Loucy (cell line): ENCODE measurements around the gene KCNJ11.

Experiments used
- H2AFZ ChIP-seq: fragments of 200-600 bp; sonication (generic); 2 replicates; pipeline ENCODE4 v1.6.0; 2016; ENCODE audit warnings: antibody characterized with exemption, mild to moderate bottlenecking, low read length, moderate library complexity
- H3F3A ChIP-seq: fragments of 200-600 bp; 2 replicates; pipeline ENCODE4 v1.6.0; 2016; ENCODE audit warnings: antibody characterized with exemption, low read depth, mild to moderate bottlenecking
- H3K27me3 ChIP-seq: fragments of 200-600 bp; sonication (generic); 2 replicates; pipeline ENCODE4 v1.6.1; 2014; ENCODE audit warnings: low read length, mild to moderate bottlenecking; ENCODE audit not compliant: insufficient read depth, poor library complexity, severe bottlenecking
- H3K36me3 ChIP-seq: fragments of 200-600 bp; sonication (generic); 2 replicates; pipeline ENCODE4 v1.6.1; 2016; ENCODE audit warnings: low read length; ENCODE audit not compliant: insufficient read depth
- H3K4me1 ChIP-seq: fragments of 200-600 bp; sonication (generic); 2 replicates; pipeline ENCODE4 v1.5.1; 2014; ENCODE audit warnings: low read length, mild to moderate bottlenecking; ENCODE audit not compliant: insufficient read depth, poor library complexity, severe bottlenecking
- H3K4me2 ChIP-seq: fragments of 200-600 bp; sonication (generic); 2 replicates; pipeline ENCODE4 v1.6.0; 2014; ENCODE audit warnings: antibody characterized with exemption, low read length, low read depth, mild to moderate bottlenecking; ENCODE audit not compliant: poor library complexity, severe bottlenecking
- H3K4me3 ChIP-seq: fragments of 200-600 bp; sonication (generic); 2 replicates; pipeline ENCODE4 v1.5.1; 2014; ENCODE audit warnings: low read length, mild to moderate bottlenecking, mixed read lengths; ENCODE audit not compliant: poor library complexity, severe bottlenecking
- H3K79me2 ChIP-seq: fragments of 200-600 bp; sonication (generic); 2 replicates; pipeline ENCODE4 v1.6.1; 2014; ENCODE audit warnings: low read length; ENCODE audit not compliant: insufficient read depth
- H3K9ac ChIP-seq: fragments of 200-600 bp; sonication (generic); 2 replicates; pipeline ENCODE4 v1.6.0; 2014; ENCODE audit warnings: mild to moderate bottlenecking, low read depth, low read length, moderate library complexity; ENCODE audit not compliant: poor library complexity, severe bottlenecking
- H3K9me2 ChIP-seq: fragments of 200-600 bp; sonication (generic); replicated peaks from 2 replicates; pipeline ENCODE4 v1.6.1; 2016; ENCODE audit warnings: low read depth, low read length, mixed read lengths
- H3K9me3 ChIP-seq: fragments of 200-600 bp; sonication (generic); 2 replicates; pipeline ENCODE4 v1.6.1; 2014; ENCODE audit warnings: mild to moderate bottlenecking, antibody characterized with exemption, low read length, low read depth; ENCODE audit not compliant: insufficient read depth
- H4K20me1 ChIP-seq: fragments of 200-600 bp; sonication (generic); 2 replicates; pipeline ENCODE4 v1.6.0; 2014; ENCODE audit warnings: antibody characterized with exemption, low read length, mild to moderate bottlenecking; ENCODE audit not compliant: insufficient read depth, poor library complexity, severe bottlenecking
- EZH2phosphoT487 ChIP-seq: fragments of 200-600 bp; IDR thresholded peaks from 2 replicates; pipeline ENCODE4 v1.6.1; 2018; ENCODE audit warnings: antibody characterized with exemption, mild to moderate bottlenecking, moderate library complexity, borderline replicate concordance
- TF ChIP-seq, protein P1 (sequence below): fragments of 200-600 bp; sonication (generic); conservative IDR thresholded peaks from 2 replicates; pipeline ENCODE4 v1.5.1; 2014; ENCODE audit warnings: mild to moderate bottlenecking, antibody characterized with exemption, low read length

The KCNJ11 gene

DNA sequence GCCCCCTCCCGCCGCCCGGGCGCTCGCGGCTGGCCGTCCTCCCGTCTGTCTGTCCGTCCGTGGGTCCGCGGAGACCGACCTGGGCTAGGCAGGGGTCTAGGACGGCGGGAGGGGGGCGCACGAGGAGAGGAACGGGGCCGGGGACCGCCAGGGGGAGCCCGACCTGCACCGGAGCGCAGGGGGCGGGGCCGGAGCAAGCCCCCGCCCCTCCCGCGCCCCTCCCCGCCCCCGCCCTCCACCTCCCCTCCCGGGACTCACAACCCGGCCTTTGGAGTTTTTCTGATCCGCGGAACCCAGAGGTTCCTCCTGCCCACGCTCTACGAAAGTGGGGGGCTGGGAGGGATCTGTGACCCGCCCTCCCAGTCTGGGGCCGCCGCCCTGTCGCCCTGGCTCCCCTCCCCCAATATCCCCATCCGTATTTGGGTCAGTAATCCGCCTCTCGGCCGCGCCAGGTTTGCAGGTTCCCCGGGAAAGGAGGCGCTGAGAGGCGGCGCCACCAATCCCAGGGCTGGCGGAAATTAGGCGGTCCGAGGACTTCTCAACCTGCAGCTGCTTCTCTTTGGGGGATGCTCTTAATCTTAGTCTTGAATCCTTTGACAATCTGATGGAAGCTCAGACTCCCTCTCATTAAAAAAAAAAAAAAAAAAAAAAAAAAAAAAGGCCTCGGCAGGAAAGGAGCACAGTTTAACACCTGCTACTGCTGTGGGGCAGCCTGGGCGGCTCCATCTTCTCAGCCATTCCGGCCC lies 925 bp upstream of the KCNJ11 start:
- Histone ChIP-seq H3K4me3 (peak overlapping the region; percentile 78), H3K4me1 (peaks cover 8% of the 10 kb centered on the region), H3K4me2 (peak overlapping the region; percentile 83), H3F3A (no peaks in the 10 kb centered on the region), H3K36me3 (no peaks in the 10 kb centered on the region), H3K9ac (no peak overlapping the region), H3K27me3 (no peaks in the 10 kb centered on the region), H4K20me1 (no peaks in the 10 kb centered on the region), H3K9me2 (no peaks in the 10 kb centered on the region), H3K9me3 (no peaks in the 10 kb centered on the region), H2AFZ (peak overlapping the region; percentile 96), H3K79me2 (no peaks in the 10 kb centered on the region)
- TF ChIP-seq, protein P1, sequence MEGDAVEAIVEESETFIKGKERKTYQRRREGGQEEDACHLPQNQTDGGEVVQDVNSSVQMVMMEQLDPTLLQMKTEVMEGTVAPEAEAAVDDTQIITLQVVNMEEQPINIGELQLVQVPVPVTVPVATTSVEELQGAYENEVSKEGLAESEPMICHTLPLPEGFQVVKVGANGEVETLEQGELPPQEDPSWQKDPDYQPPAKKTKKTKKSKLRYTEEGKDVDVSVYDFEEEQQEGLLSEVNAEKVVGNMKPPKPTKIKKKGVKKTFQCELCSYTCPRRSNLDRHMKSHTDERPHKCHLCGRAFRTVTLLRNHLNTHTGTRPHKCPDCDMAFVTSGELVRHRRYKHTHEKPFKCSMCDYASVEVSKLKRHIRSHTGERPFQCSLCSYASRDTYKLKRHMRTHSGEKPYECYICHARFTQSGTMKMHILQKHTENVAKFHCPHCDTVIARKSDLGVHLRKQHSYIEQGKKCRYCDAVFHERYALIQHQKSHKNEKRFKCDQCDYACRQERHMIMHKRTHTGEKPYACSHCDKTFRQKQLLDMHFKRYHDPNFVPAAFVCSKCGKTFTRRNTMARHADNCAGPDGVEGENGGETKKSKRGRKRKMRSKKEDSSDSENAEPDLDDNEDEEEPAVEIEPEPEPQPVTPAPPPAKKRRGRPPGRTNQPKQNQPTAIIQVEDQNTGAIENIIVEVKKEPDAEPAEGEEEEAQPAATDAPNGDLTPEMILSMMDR = peak; percentile 42
- no peak for TF ChIP-seq EZH2phosphoT487

DNA sequence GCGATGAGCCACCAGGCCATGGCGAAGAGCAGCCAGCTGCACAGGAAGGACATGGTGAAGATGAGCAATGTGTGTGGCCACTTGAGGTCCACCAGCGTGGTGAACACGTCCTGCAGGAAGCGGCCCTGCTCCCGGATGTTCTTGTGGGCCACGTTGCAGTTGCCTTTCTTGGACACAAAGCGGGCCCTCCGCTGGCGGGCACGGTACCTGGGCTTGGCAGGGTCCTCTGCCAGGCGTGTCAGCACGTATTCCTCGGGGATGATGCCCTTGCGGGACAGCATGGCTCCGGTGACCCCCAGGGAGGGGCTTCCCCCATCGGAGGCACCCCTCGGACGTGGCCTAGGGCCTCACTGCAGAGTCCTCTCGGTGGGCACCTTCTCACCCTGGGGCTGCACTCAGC lies 648 bp downstream of the KCNJ11 start:
- Histone ChIP-seq H3K4me3 (no peak overlapping the region), H3K9ac (no peak overlapping the region), H3K9me2 (no peaks in the 10 kb centered on the region), H3K4me2 (no peak overlapping the region), H3K79me2 (no peaks in the 10 kb centered on the region), H3K27me3 (no peaks in the 10 kb centered on the region), H3F3A (no peaks in the 10 kb centered on the region), H3K9me3 (no peaks in the 10 kb centered on the region), H4K20me1 (no peaks in the 10 kb centered on the region), H3K36me3 (no peaks in the 10 kb centered on the region), H2AFZ (no peak overlapping the region), H3K4me1 (peaks cover 8% of the 10 kb centered on the region)
- TF ChIP-seq, protein P1 = no peak
- TF ChIP-seq EZH2phosphoT487 = no peak

DNA sequence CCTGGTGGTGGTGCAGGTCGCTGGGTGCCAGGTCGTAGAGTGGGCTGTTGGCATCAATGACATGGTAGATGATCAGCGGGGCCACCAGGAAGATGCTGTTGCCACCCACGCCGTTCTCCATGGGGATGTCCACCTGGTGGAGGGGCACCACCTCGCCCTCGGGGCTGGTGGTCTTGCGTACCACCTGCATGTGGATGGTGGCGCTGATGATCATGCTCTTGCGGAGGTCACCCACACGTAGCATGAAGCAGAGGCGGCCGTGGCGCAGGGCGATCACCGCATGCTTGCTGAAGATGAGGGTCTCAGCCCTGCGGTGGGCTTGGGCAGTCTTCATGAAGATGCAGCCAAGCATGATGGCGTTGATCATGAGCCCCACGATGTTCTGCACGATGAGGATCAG lies 1.2 kb downstream of the KCNJ11 start:
- Histone ChIP-seq H3K9ac (no peak overlapping the region), H3F3A (no peaks in the 10 kb centered on the region), H3K79me2 (no peaks in the 10 kb centered on the region), H3K4me2 (no peak overlapping the region), H3K27me3 (no peaks in the 10 kb centered on the region), H2AFZ (no peak overlapping the region), H3K9me2 (no peaks in the 10 kb centered on the region), H3K36me3 (no peaks in the 10 kb centered on the region), H4K20me1 (no peaks in the 10 kb centered on the region), H3K4me1 (peaks cover 8% of the 10 kb centered on the region), H3K4me3 (no peak overlapping the region), H3K9me3 (no peaks in the 10 kb centered on the region)
- no peak for TF ChIP-seq EZH2phosphoT487
- TF ChIP-seq, protein P1 = no peak
